ENCODE results near the gene FYB1. TPM values are rescaled to one million over a fixed set of nuclear protein-coding genes. Genes with fewer than 3 reads are reported as not detected.

Gene FYB1
- total RNA-seq, 2 experiments from 2014 or later: 0.16 TPM; not detected in 1

GRCh38 chr5:39217365-39218281 is 1.7 kb downstream of the FYB1 start:
- H3K27ac ChIP-seq (ENCODE audit: low read depth, low read length, poor library complexity, severe bottlenecking): no peak overlapping the region

GRCh38 chr5:39216631-39217030 is 2.7 kb downstream of the FYB1 start:
- Histone ChIP-seq H3K4me2 (ENCODE audit: low read length) (no peak overlapping the region), H3K27ac (ENCODE audit: low read depth, low read length, poor library complexity, severe bottlenecking) (no peak overlapping the region), H2AFZ (ENCODE audit: low read length) (no peak overlapping the region), H3K36me3 (ENCODE audit: insufficient read depth, low read length) (no peaks in the 10 kb centered on the region), H3K4me3 (ENCODE audit: low read depth, low read length, poor library complexity, severe bottlenecking) (no peak overlapping the region), H3K79me2 (ENCODE audit: insufficient read depth, low read depth, low read length) (no peaks in the 10 kb centered on the region), H4K20me1 (ENCODE audit: insufficient read depth, low read length) (no peaks in the 10 kb centered on the region), H3K9me3 (ENCODE audit: low read length) (no peaks in the 10 kb centered on the region), H3K4me1 (ENCODE audit: insufficient read depth, low read length, poor library complexity, severe bottlenecking) (no peaks in the 10 kb centered on the region), H3K9me2 (ENCODE audit: insufficient read depth, low read length) (no peaks in the 10 kb centered on the region)
- DNase-seq (ENCODE audit: low spot score): no peak
- ChIA-PET POLR2A (interaction anchor here (0.5 to 0.7 kb wide), 2 partner anchors 69 to 1220 kb away, joined by 3 to 5 read pairs; no protein-coding TSS in a partner anchor), CTCF (ENCODE audit: unreplicated experiment) (no interaction called here)
- intact Hi-C loops (cut with micrococcal nuclease; ENCODE audit: unreplicated experiment): loop anchor here (10.0 kb wide), 2 partner anchors 68 to 158 kb away; no protein-coding TSS in a partner anchor
- no TSS peak for BruUV-seq (replicated peaks)
- TF ChIP-seq, protein P1, sequence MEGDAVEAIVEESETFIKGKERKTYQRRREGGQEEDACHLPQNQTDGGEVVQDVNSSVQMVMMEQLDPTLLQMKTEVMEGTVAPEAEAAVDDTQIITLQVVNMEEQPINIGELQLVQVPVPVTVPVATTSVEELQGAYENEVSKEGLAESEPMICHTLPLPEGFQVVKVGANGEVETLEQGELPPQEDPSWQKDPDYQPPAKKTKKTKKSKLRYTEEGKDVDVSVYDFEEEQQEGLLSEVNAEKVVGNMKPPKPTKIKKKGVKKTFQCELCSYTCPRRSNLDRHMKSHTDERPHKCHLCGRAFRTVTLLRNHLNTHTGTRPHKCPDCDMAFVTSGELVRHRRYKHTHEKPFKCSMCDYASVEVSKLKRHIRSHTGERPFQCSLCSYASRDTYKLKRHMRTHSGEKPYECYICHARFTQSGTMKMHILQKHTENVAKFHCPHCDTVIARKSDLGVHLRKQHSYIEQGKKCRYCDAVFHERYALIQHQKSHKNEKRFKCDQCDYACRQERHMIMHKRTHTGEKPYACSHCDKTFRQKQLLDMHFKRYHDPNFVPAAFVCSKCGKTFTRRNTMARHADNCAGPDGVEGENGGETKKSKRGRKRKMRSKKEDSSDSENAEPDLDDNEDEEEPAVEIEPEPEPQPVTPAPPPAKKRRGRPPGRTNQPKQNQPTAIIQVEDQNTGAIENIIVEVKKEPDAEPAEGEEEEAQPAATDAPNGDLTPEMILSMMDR (conservative IDR thresholded peaks at IDR 0.05; ENCODE audit: low read length): no peak
- no peak for TF ChIP-seq EZH2phosphoT487 (IDR thresholded peaks at IDR 0.05; ENCODE audit: borderline replicate concordance, low read depth, low read length)

More at GRCh38 chr5:39217365-39218281, 1.7 kb downstream of the FYB1 start:
- TF ChIP-seq, protein P1 (conservative IDR thresholded peaks at IDR 0.05; ENCODE audit: low read length): peak; percentile 90
- TF ChIP-seq EZH2phosphoT487 (IDR thresholded peaks at IDR 0.05; ENCODE audit: borderline replicate concordance, low read depth, low read length): no peak
- H3K4me2 ChIP-seq (ENCODE audit: low read length): no peak overlapping the region
- no peak overlapping the region for H2AFZ ChIP-seq (ENCODE audit: low read length)
- H3K9me3 ChIP-seq (ENCODE audit: low read length): no peaks in the 10 kb centered on the region
- H3K4me1 ChIP-seq (ENCODE audit: insufficient read depth, low read length, poor library complexity, severe bottlenecking): no peaks in the 10 kb centered on the region
- BruUV-seq (replicated peaks): no TSS peak
- DNase-seq (ENCODE audit: low spot score): peak; percentile 58
- CTCF ChIA-PET (ENCODE audit: unreplicated experiment): interaction anchor here (0.6 to 1.1 kb wide), 2 partner anchors 159 to 203 kb away, joined by 3 read pairs; no protein-coding TSS in a partner anchor
- no peaks in the 10 kb centered on the region for H3K9me2 ChIP-seq (ENCODE audit: insufficient read depth, low read length)
- no peaks in the 10 kb centered on the region for H3K79me2 ChIP-seq (ENCODE audit: insufficient read depth, low read depth, low read length)
- intact Hi-C loops (cut with micrococcal nuclease; ENCODE audit: unreplicated experiment): loop anchor here (1.0 to 10.0 kb wide), 3 partner anchors 67 to 330 kb away; no protein-coding TSS in a partner anchor
- H4K20me1 ChIP-seq (ENCODE audit: insufficient read depth, low read length): no peaks in the 10 kb centered on the region
- POLR2A ChIA-PET: interaction anchor here (0.5 to 0.7 kb wide), 3 partner anchors 10 to 1221 kb away, joined by 3 to 5 read pairs (median 3); no protein-coding TSS in a partner anchor
- no peaks in the 10 kb centered on the region for H3K36me3 ChIP-seq (ENCODE audit: insufficient read depth, low read length)
- H3K4me3 ChIP-seq (ENCODE audit: low read depth, low read length, poor library complexity, severe bottlenecking): no peak overlapping the region
